IMR-90 (cell line): ENCODE measurements around the gene ZNF525. TPM values are rescaled to one million over a fixed set of nuclear protein-coding genes. Genes with fewer than 3 reads are reported as not detected.
"Not testable (repeated sequence)": the region's sequence is repeated elsewhere in the genome, so short reads cannot be mapped to it uniquely, and the experiment has no call there.

Experiments used
- ATAC-seq: fragments of 200-7000 bp; cut with Tn5 transposase; 2 replicates; pipeline ENCODE4 v1.9.1; 2020; ENCODE audit warnings: low read depth, mild to moderate bottlenecking, moderate library complexity
- BruUV-seq: library from RNA; stranded (reverse); fragments of 400-500 nt; replicated peaks from 2 replicates; lab custom pipeline; 2021; lab: Mats Ljungman, UMichigan
- CTCF ChIA-PET: fragments of 300-600 bp; formaldehyde crosslinking; extraction: SDS; loops from one replicate; lab custom pipeline; 2021; ENCODE audit warnings: antibody characterized with exemption; lab: Yijun Ruan, JAX
- POLR2A ChIA-PET: fragments of 300-600 bp; sonication (Branson Sonifier 250); formaldehyde crosslinking; loops from one replicate; lab custom pipeline; 2022; ENCODE audit warnings: antibody characterized with exemption; ENCODE audit not compliant: unreplicated experiment; lab: Charles Lee
- DNase-seq: peaks from one replicate; pipeline ENCODE4 v3.0.0; 2013
- H2AFZ ChIP-seq: replicated peaks from 2 replicates; pipeline ENCODE3; 2013; ENCODE audit warnings: low read length, mild to moderate bottlenecking; ENCODE audit not compliant: poor library complexity
- H2AK5ac ChIP-seq: 2 replicates; pipeline ENCODE4 v1.6.1; 2013; ENCODE audit warnings: low read depth, low read length, inconsistent platforms
- H2AK9ac ChIP-seq: replicated peaks from 2 replicates; pipeline ENCODE3; 2013; ENCODE audit warnings: mild to moderate bottlenecking, low read depth, low read length, moderate library complexity; ENCODE audit not compliant: poor library complexity
- H2BK120ac ChIP-seq: 2 replicates; pipeline ENCODE4 v1.6.1; 2013; ENCODE audit warnings: low read depth, low read length, inconsistent platforms
- H2BK15ac ChIP-seq: 3 replicates; pipeline ENCODE4 v1.6.1; 2013; ENCODE audit warnings: low read depth, low read length, inconsistent platforms
- H2BK20ac ChIP-seq: 2 replicates; pipeline ENCODE4 v1.6.1; 2013; ENCODE audit warnings: low read depth, mild to moderate bottlenecking, inconsistent platforms, low read length, moderate library complexity
- H2BK5ac ChIP-seq: 2 replicates; pipeline ENCODE4 v1.6.1; 2013; ENCODE audit warnings: mild to moderate bottlenecking, low read depth, low read length, inconsistent platforms; ENCODE audit not compliant: poor library complexity, severe bottlenecking
- H3K14ac ChIP-seq: replicated peaks from 2 replicates; pipeline ENCODE4 v1.6.1; 2013; ENCODE audit warnings: low read depth, low read length, inconsistent platforms
- H3K18ac ChIP-seq: 2 replicates; pipeline ENCODE4 v1.6.1; 2013; ENCODE audit warnings: low read depth, low read length, control low read depth
- H3K23ac ChIP-seq: 2 replicates; pipeline ENCODE4 v1.6.1; 2013; ENCODE audit warnings: low read depth, low read length, inconsistent platforms
- H3K27ac ChIP-seq: 2 replicates; pipeline ENCODE4 v1.5.1; 2013; ENCODE audit warnings: mild to moderate bottlenecking, control low read depth, low read length; ENCODE audit not compliant: insufficient read depth
- H3K27me3 ChIP-seq: 2 replicates; pipeline ENCODE4 v1.6.1; 2013; ENCODE audit warnings: low read length; ENCODE audit not compliant: control insufficient read depth, insufficient read depth
- H3K36me3 ChIP-seq: 2 replicates; pipeline ENCODE4 v1.6.1; 2013; ENCODE audit warnings: low read length, mixed read lengths; ENCODE audit not compliant: control insufficient read depth, insufficient read depth
- H3K4ac ChIP-seq: 2 replicates; pipeline ENCODE4 v1.6.1; 2013; ENCODE audit warnings: low read depth, low read length, inconsistent platforms
- H3K4me1 ChIP-seq: 2 replicates; pipeline ENCODE4 v1.6.1; 2013; ENCODE audit warnings: low read length, mixed read lengths; ENCODE audit not compliant: control insufficient read depth, insufficient read depth
- H3K4me2 ChIP-seq: 2 replicates; pipeline ENCODE4 v1.6.1; 2013; ENCODE audit warnings: low read depth, mild to moderate bottlenecking, control low read depth, low read length, moderate library complexity
- H3K4me3 ChIP-seq: 2 replicates; pipeline ENCODE4 v1.5.1; 2013; ENCODE audit warnings: low read depth, mild to moderate bottlenecking, control low read depth, low read length, moderate library complexity; ENCODE audit not compliant: insufficient read depth
- H3K56ac ChIP-seq: 2 replicates; pipeline ENCODE4 v1.6.1; 2013; ENCODE audit warnings: low read length, inconsistent platforms; ENCODE audit not compliant: insufficient read depth; ENCODE audit errors: extremely low read depth
- H3K79me1 ChIP-seq, 2 experiments: 2 replicates each; pipeline ENCODE4 v1.6.1; 2013; ENCODE audit warnings: low read length in 2 of 2, inconsistent platforms in 1 of 2, low read depth in 1 of 2
- H3K9ac ChIP-seq: 2 replicates; pipeline ENCODE4 v1.6.1; 2013; ENCODE audit warnings: low read depth, low read length, control low read depth
- H3K9me1 ChIP-seq: 2 replicates; pipeline ENCODE4 v1.6.1; 2013; ENCODE audit warnings: low read length, inconsistent platforms; ENCODE audit not compliant: insufficient read depth
- H3K9me3 ChIP-seq: 2 replicates; pipeline ENCODE4 v1.6.1; 2013; ENCODE audit warnings: low read length; ENCODE audit not compliant: control insufficient read depth, insufficient read depth
- H4K20me1 ChIP-seq: 2 replicates; pipeline ENCODE4 v1.6.1; 2013; ENCODE audit warnings: low read length, inconsistent platforms; ENCODE audit not compliant: insufficient read depth
- H4K5ac ChIP-seq: 2 replicates; pipeline ENCODE4 v1.6.1; 2013; ENCODE audit warnings: mild to moderate bottlenecking, low read depth, low read length, control low read depth
- H4K8ac ChIP-seq, 2 experiments: 2 replicates each; pipeline ENCODE4 v1.6.1; 2013; ENCODE audit warnings: low read depth in 2 of 2, low read length in 2 of 2, control low read depth in 1 of 2, inconsistent platforms in 1 of 2
- H4K91ac ChIP-seq: 2 replicates; pipeline ENCODE4 v1.6.1; 2013; ENCODE audit warnings: low read depth, low read length, inconsistent platforms; ENCODE audit not compliant: insufficient read depth
- CHD1 ChIP-seq: IDR thresholded peaks from 2 replicates; pipeline ENCODE4 v1.6.1; 2012; ENCODE audit warnings: low read depth, low read length, improper control_type of control experiment
- MAZ ChIP-seq: IDR thresholded peaks from 2 replicates; pipeline ENCODE4 v1.6.1; 2012; ENCODE audit warnings: low read depth, mild to moderate bottlenecking, low read length, improper control_type of control experiment, moderate library complexity, borderline replicate concordance
- MXI1 ChIP-seq: IDR thresholded peaks from 2 replicates; pipeline ENCODE4 v1.6.1; 2012; ENCODE audit warnings: low read depth, mild to moderate bottlenecking, low read length, moderate library complexity, borderline replicate concordance
- RAD21 ChIP-seq: IDR thresholded peaks from 2 replicates; pipeline ENCODE4 v1.6.1; 2012; ENCODE audit warnings: low read length, improper control_type of control experiment
- RCOR1 ChIP-seq: IDR thresholded peaks from 2 replicates; pipeline ENCODE4 v1.6.1; 2012; ENCODE audit warnings: mild to moderate bottlenecking, low read length, improper control_type of control experiment; ENCODE audit not compliant: insufficient replicate concordance
- WGBS, 2 experiments: methylation state at CpG; one replicate each; pipeline versions ENCODE4 v1.1.5 to v1.1.7; 2013; ENCODE audit warnings: missing lambda C conversion rate in 2 of 2; ENCODE audit not compliant: insufficient read length in 1 of 2; ENCODE audit errors: extremely low coverage in 2 of 2; 5-methylcytosine and 5-hydroxymethylcytosine counted together
- dilution Hi-C: fragments of 300-500 bp; cut with HindIII; formaldehyde crosslinking; loops from one replicate; pipeline ENCODE4 v1.14.3; 2018; ENCODE audit warnings: low sequenced_read_pairs; ENCODE audit not compliant: unreplicated experiment
- in situ Hi-C: fragments of 300-500 bp; cut with MboI; formaldehyde crosslinking; loops from 3 replicates; pipeline ENCODE4 v1.14.3; 2019; ENCODE audit warnings: low sequenced_read_pairs, inconsistent platforms, mixed read lengths
- intact Hi-C: fragments of 100-400 bp; cut with micrococcal nuclease; formaldehyde crosslinking; loops from 2 replicates; pipeline ENCODE4 v1.10.0; 2022
- polyA plus RNA-seq, 3 experiments: library from polyadenylated mRNA; depleted of rRNA; stranded (reverse); fragments of >200 nt; gene quantifications; 2 replicates each; pipeline ENCODE4 v1.2.3, GENCODE V29; 2012; ENCODE audit warnings: low replicate concordance in 1 of 3
- total RNA-seq: library from RNA; depleted of rRNA; stranded (reverse); fragments of >200 nt; gene quantifications from 2 replicates; pipeline ENCODE4 v1.2.3, GENCODE V29; 2012

The ZNF525 gene
- total and polyA plus RNA-seq, 2 of the 4 experiments (the other 2 are of a cell fraction), result 1.4 to 4.5 TPM

DNA sequence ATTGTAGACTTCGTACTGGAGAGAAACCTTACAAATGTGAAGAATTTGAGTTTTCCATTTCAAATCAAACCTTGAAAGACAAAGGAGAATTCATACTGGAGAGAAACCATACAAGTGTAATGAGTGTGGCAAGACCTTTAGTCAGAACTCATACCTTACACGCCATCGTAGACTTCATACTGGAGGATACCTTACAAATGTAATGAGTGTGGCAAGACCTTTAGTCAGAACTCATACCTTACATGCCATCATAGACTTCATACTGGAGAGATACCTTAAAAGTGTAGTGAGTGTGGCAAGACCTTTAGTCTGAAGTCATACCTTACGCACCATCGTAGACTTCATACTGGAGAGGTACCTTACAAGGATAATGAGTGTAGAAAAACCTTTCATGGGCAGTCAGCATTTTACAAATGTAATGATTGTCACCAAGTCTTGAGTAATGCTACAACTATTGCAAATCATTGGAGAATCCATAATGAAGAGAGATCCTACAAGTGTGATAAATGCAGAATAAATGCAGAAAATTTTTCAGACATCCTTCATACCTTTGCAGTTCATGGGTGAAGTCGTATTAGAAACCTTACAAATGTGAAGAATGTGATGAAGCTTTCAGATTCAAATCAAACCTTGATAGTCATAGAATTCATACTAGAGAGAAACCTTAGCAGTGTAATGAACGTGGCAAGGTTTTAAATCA, 44.1 kb downstream of the ZNF525 start:
- in situ Hi-C loops (no loop called here), dilution Hi-C loops (no loop called here), intact Hi-C loops (no loop called here)
- Histone ChIP-seq H3K4me1 (no peaks in the 10 kb centered on the region), H3K27ac (no peak overlapping the region), H3K4me2 (no peak overlapping the region), H2BK20ac (no peak overlapping the region), H3K9me3 (peaks cover 52% of the 10 kb centered on the region), H3K27me3 (no peaks in the 10 kb centered on the region), H4K20me1 (no peaks in the 10 kb centered on the region), H3K18ac (no peak overlapping the region), H3K36me3 (peaks cover 21% of the 10 kb centered on the region), H2AFZ (no peak overlapping the region), H3K4ac (no peak overlapping the region), H4K91ac (no peak overlapping the region), H3K56ac (no peak overlapping the region), H4K5ac (no peak overlapping the region), H3K9ac (no peak overlapping the region), H2AK9ac (no peak overlapping the region), H3K79me1 (no peaks in the 10 kb centered on the region), H2BK15ac (no peak overlapping the region), H3K14ac (no peak overlapping the region), H2AK5ac (no peak overlapping the region), H4K8ac (no peak overlapping the region), H3K4me3 (no peak overlapping the region), H2BK120ac (no peak overlapping the region), H3K9me1 (no peaks in the 10 kb centered on the region), H3K23ac (no peak overlapping the region), H2BK5ac (no peak overlapping the region)
- BruUV-seq, result no TSS peak
- DNase-seq (no peak), ATAC-seq (no peak)
- no peak for TF ChIP-seq RAD21
- no peak for TF ChIP-seq MXI1
- no peak for TF ChIP-seq CHD1
- TF ChIP-seq MAZ, result no peak
- no peak for TF ChIP-seq RCOR1
- POLR2A ChIA-PET, result no interaction called here
- WGBS, 2 experiments, result no CpG with 5 or more reads among the region's 7 CpGs
- CTCF ChIA-PET, result interaction anchor here (1.1 kb wide), 1 partner anchor 15 kb away, joined by 4 read pairs; the partner anchor contains the start of gene ZNF765

DNA sequence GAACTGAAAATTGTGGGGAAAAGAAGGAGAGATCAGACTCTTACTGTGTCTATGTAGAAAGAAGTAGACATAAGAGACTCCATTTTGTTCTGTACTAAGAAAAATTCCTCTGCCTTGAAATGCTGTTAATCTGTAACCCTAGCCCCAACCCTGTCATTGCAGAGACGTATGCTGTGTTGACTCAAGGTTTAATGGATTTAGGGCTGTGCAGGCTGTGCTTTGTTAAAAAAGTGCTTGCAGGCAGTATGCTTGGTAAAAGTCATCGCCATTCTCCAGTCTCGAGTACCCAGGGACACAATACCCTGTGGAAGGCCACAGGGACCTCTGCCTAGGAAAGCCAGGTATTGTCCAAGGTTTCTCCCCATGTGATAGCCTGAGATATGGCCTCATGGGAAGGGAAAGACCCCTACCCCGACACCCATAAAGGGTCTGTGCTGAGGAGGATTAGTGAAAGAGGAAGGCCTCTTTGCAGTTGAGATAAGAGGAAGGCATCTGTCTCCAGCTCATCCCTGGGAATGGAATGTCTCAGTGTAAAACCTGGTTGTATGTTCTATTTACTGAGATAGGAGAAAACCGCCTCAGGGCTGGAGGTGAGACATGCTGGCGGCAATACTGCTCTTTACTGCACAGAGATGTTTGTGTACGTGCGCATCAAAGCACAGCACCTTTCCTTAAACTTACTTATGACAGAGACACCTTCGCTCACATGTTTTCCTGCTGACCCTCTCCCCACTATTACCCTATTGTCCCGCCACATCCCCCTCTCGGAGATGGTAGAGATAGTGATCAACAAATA, 55.2 kb downstream of the ZNF525 start:
- H3K14ac ChIP-seq, H2BK20ac ChIP-seq, H3K23ac ChIP-seq, H4K8ac ChIP-seq, DNase-seq, H3K9me3 ChIP-seq, H3K18ac ChIP-seq, H3K27ac ChIP-seq, H4K5ac ChIP-seq, CTCF ChIA-PET, H3K4me2 ChIP-seq, H3K4me1 ChIP-seq, H3K9me1 ChIP-seq, ATAC-seq, H2BK5ac ChIP-seq, H3K9ac ChIP-seq, H4K91ac ChIP-seq, H2AK5ac ChIP-seq, H2AFZ ChIP-seq, H4K20me1 ChIP-seq, POLR2A ChIA-PET, H3K56ac ChIP-seq, H3K36me3 ChIP-seq, H2BK15ac ChIP-seq, dilution Hi-C loops, H2AK9ac ChIP-seq, H3K79me1 ChIP-seq, H3K4me3 ChIP-seq, in situ Hi-C loops, H3K27me3 ChIP-seq, H3K4ac ChIP-seq, H2BK120ac ChIP-seq: not testable (repeated sequence)
- TSS peak; percentile 16 for BruUV-seq
- intact Hi-C loops, result loop anchor here (10.0 kb wide), 1 partner anchor 226 kb away; the partner anchor contains the start of gene ZNF665
- no CpG with 5 or more reads among the region's 11 CpGs for WGBS, 2 experiments
